CD4-positive, alpha-beta T cell treated with Interleukin-15 for 4 hours (primary cell): ENCODE data around the gene TARBP1.

Experiments
- DNase-seq: peaks from one replicate; pipeline ENCODE4 v3.0.0-alpha.2; 2020; ENCODE audit warnings: low spot score

TARBP1 gene

DNA sequence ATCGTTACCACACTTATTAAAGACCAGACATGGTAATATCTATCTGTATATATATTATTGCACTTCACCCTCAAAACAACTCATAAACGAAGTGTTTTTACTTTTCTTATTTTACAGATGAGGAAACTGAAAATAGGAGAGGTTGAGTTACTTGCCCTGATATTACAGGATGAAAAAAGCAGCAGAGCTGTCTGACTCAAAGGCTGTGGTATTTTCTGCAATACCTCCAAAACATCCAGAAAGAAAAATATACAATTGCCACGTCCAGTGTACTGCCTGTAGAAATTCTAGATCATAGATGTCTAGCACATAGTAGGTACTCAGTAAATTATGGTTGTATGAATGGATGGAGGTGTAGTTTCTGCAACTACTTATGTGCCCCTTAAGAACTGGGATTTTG lies 5.2 kb upstream of the TARBP1 start:
- no peak for DNase-seq

DNA sequence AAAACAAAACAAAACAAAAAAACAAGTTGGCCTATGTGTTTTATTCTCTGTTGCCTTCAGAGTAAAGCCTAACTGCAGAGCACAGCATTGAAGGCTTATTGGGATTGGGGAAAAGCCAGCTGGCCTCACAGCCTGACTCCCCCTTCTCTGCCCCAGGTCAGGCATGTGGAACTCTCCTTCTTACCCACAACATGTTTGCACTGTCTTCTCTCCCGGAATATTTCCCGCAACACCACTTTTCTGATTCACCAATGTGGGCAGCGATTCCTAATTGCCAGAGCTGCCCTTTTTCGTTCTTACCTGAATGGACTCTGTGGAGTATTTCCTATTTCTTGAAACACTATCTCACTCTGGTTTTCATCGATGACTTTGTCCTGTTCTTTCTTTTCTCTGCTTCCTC lies 2.8 kb upstream of the TARBP1 start:
- no peak for DNase-seq

GRCh38 chr1:234479866-234480265 lies 887 bp upstream of the TARBP1 start:
- no peak for DNase-seq

DNA sequence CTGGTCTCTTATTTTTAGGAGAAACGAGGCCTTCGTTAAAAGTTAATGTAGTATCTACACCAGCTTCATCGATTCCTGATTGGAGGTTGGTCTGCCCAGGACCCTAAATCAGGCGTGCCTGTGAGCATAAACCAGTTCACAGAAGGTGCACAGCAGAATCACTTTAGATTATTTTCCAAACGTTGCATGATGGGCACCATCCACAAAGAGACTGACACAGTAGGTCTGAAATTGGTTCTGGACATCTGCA lies 256 bp upstream of the TARBP1 start:
- no peak for DNase-seq

- DNase-seq = peak; percentile 70
These were observed 863 bp downstream of the TARBP1 start for GRCh38 chr1:234478152-234478480.

DNA sequence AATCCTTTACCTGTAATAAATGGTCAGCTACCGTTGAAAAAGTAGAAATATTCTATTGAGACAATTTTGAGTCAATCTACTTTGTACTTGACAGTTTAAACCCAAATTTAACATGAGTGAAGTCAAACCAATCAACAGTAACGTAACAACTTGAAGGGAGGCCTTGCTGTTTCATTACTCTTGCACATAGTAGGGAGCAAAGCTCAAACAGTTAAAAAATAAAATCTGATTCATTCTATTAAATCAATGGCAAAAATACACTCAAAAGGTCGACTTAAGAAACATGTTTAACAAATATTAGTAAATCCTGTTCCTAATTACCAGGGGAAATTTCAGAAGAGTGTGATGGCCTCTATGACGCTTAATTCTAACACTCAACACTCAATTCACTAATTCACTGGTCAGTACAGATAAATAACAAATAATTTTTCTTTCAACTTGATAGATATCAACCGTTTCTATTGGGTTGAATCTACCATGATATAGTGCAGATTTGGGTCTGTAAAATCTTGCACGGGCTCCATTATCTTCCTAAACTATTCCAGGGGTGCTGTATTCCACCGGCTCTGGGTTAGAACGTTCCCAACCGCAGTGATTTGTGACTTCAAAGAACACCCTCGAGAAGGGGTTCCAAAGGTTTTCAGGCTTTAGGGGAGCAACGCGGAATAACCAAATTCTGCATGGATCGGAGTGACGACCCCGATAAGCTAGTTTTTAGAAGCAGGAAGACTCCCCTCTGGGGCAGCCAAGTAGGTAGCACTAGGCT lies 1.4 kb downstream of the TARBP1 start:
- no peak for DNase-seq

- no peak for DNase-seq
These were observed 2.8 kb downstream of the TARBP1 start for GRCh38 chr1:234476172-234476571.

- DNase-seq = no peak
These were observed 3.7 kb downstream of the TARBP1 start for GRCh38 chr1:234475167-234475793.

- DNase-seq = no peak
These were observed 4.6 kb downstream of the TARBP1 start for GRCh38 chr1:234474375-234474774.

- DNase-seq = no peak
These were observed 5.9 kb downstream of the TARBP1 start for GRCh38 chr1:234473118-234473517.

GRCh38 chr1:234469376-234469775 lies 9.6 kb downstream of the TARBP1 start:
- DNase-seq = no peak

DNA sequence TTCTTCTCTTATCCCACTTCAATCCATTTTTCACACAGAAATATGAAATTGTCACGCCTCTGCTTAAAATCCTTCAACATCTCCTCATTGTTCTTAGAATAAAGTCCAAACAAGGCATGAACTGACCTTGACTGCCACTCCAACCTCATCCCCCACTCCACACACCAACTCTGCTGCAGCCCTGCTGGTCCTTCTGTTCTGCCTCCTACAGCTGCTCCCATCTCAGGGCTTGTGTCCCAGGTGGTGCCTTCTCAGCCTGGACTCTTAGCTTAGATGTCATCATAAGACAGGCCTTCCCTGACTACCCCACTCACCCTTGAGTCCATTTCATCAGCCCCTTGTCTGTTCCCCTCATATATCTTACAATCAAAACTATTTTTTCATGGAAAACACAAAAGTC lies 10.4 kb downstream of the TARBP1 start:
- DNase-seq = no peak

- DNase-seq = no peak
These were observed 11.2 kb downstream of the TARBP1 start for GRCh38 chr1:234467821-234468220.

GRCh38 chr1:234466945-234467344 lies 12.0 kb downstream of the TARBP1 start:
- no peak for DNase-seq

GRCh38 chr1:234463749-234464148 lies 15.2 kb downstream of the TARBP1 start:
- DNase-seq = no peak

DNA sequence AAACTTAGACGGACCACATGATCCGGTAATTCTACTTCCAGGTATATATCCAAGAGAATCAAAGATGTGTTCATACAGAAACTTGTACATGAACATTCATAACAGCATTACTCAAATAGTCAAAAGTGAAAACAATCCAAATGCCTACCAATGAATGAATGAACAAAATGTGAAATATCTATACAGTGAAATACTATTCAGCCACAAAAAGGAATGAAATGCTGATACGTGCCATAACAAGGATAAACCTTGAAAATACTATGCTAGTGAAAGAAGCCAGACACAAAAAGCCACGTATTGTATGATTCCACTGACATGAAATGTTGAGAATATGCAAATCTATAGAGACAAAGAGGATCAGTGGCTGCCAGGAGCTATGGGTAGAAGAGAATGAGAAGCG lies 18.3 kb downstream of the TARBP1 start:
- no peak for DNase-seq

DNA sequence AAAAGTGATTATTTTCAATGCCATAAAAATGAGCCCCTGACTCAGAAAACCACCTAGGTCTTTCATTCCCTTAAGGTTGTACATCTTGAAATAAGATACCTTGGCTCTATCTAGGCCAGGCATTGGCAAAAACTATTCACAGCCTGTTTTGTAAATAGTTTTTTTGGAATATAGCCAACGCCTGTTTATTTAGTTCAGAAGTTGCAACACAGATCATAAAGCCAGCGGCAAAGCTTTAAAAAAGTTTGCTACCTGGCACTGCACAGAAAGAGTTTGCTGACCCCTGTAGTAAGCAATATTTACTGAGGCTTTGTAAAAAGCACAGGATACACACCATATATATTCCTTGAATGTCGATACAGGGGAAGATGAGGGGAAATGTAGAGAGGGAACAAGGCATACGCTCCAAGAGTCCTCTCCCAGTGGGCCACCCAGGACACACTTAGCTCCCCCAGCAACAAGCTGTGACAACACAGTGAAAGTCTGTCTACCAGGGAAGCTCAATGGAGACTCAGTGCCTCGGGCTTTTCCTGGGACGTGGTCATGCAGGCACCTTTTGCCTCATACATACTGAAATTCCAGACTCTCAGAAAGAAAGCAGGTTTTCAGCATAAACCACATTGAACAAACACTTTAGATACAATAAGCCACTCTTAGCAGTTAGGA lies 20.5 kb downstream of the TARBP1 start:
- DNase-seq = no peak

- DNase-seq = no peak
These were observed 24.1 kb downstream of the TARBP1 start for GRCh38 chr1:234454926-234455325.

DNA sequence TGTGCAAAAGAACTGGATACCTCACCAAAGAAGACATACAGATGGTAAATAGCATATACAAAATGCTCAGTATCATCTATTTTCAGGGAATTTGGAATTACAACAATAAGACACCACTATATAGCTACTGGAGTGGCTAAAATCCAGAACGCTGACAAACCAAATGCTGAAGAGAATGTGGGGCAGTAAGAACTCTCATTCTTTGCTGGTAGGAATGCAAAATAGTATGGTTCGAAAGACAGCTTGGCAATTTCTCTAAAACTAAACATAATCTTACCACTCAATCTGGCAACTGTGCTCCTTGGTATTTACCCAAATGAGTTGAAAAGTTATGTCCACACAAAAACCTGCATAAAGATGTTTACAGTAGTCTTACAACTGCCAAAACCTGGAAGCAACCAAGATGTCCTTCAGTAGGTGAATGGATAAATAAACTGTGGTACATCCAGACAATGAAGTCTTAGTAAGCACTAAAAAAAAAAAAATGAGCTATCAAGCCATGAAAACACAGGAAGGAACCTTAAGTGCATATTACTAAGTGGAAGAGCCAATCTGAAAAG lies 26.5 kb downstream of the TARBP1 start:
- DNase-seq = no peak

DNA sequence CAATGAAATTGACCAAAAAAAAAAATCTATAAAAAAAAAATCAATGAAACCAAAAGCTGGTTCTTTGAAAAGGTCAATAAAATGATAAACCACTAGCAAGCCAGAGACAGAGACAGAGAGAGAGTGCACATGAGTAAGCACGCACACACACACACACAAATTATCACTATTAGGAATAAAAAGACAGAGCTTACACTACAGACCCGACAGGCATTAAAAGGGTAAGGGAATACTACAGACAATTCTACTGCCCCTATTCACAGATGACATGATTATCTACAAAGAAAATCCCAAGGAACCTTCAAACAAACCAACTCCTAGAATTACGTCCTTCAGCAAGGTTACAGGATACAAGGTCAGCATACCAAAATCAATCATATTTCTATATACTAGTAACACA lies 38.6 kb downstream of the TARBP1 start:
- DNase-seq = no peak

DNA sequence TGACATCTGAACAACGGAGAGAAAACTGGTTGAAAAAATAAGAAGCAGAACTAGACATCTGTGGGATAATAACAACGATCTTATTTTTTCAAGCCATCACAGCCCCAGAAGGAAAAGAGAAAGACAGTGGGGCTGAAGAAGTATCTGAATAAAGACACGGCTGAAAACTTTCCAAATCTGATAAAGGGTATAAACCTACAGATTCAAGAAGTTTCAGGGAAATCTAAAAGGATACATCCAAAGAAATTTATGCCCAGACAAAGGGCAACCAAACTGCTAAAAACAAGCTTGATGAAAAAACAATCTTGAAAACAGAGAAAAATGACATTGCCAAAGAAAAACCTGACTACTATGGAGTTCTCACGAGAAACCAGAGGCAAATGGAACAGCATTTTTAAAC lies 40.4 kb downstream of the TARBP1 start:
- DNase-seq = no peak

- no peak for DNase-seq
These were observed 41.4 kb downstream of the TARBP1 start for GRCh38 chr1:234437423-234438171.

DNA sequence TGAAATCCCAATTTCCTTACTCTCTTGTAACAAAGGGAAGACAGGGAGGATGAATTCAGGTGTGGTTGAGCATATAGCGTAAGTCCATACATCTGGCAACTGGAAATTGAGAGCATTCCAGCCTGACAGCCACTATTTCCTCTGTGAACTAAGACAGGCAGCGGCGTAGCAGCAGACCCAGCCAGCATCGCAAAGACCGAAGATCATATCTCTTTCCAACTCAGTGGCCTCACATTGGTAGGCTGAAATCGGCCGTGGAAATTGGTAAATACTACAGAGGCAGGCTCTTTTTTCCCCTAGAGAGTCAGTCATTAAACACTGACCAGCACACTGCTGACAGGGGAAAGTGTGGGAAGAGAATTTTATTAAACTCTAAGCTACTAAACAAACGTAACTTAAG lies 43.4 kb downstream of the TARBP1 start:
- DNase-seq = no peak
